ENCODE results near the gene HEYL. TPM values are rescaled to one million over a fixed set of nuclear protein-coding genes. Genes with fewer than 3 reads are reported as not detected.
A peak's percentile ranks its signal among the peaks of the same experiment; 100 is the strongest.

The HEYL gene
- total and polyA plus RNA-seq, 9 of the 15 experiments (the other 6 are each of a cell fraction or from before 2014, with no cell fraction given): 0.13 to 0.89 (median 0.25) TPM

GRCh38 chr1:39615086-39615673, 24.3 kb downstream of the HEYL start (continued):
- TF ChIP-seq ZNF316 (IDR thresholded peaks at IDR 0.05) (peak; percentile 99), EP300 (IDR thresholded peaks at IDR 0.05; ENCODE audit: low read length) (peak; percentile 52), U2AF1 (optimal IDR thresholded peaks at IDR 0.05; ENCODE audit: low read depth, low read length) (no peak), BCL6 (CRISPR knock-in tag; IDR thresholded peaks at IDR 0.05) (no peak), SAFB2 (IDR thresholded peaks at IDR 0.05; ENCODE audit: borderline replicate concordance, low read depth, low read length, severe bottlenecking) (no peak), GABPB1 (CRISPR knock-in tag; IDR thresholded peaks at IDR 0.05) (no peak), POLR2G (IDR thresholded peaks at IDR 0.05; ENCODE audit: low read depth, low read length) (no peak), TFAP4 (CRISPR knock-in tag; IDR thresholded peaks at IDR 0.05; ENCODE audit: borderline replicate concordance) (no peak), SMARCE1 (IDR thresholded peaks at IDR 0.05) (peak; percentile 48; the same call in 1 of the 2 replicates), TAL1 (IDR thresholded peaks at IDR 0.05) (no peak), ZNF134 (CRISPR knock-in tag; conservative IDR thresholded peaks at IDR 0.05) (no peak), SMARCA4 (IDR thresholded peaks at IDR 0.05) (peak; percentile 62; the same call in 1 of the 2 replicates), SRSF1 (IDR thresholded peaks at IDR 0.05; ENCODE audit: low read depth, low read length) (no peak), HDGF (IDR thresholded peaks at IDR 0.05) (0 out of 2 replicates have a peak, but pooled peaks have one; percentile 4), KDM5B (IDR thresholded peaks at IDR 0.05; ENCODE audit: insufficient replicate concordance, low read depth, low read length) (no peak)
- TF ChIP-seq, protein P1, sequence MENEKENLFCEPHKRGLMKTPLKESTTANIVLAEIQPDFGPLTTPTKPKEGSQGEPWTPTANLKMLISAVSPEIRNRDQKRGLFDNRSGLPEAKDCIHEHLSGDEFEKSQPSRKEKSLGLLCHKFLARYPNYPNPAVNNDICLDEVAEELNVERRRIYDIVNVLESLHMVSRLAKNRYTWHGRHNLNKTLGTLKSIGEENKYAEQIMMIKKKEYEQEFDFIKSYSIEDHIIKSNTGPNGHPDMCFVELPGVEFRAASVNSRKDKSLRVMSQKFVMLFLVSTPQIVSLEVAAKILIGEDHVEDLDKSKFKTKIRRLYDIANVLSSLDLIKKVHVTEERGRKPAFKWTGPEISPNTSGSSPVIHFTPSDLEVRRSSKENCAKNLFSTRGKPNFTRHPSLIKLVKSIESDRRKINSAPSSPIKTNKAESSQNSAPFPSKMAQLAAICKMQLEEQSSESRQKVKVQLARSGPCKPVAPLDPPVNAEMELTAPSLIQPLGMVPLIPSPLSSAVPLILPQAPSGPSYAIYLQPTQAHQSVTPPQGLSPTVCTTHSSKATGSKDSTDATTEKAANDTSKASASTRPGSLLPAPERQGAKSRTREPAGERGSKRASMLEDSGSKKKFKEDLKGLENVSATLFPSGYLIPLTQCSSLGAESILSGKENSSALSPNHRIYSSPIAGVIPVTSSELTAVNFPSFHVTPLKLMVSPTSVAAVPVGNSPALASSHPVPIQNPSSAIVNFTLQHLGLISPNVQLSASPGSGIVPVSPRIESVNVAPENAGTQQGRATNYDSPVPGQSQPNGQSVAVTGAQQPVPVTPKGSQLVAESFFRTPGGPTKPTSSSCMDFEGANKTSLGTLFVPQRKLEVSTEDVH (IDR thresholded peaks at IDR 0.05; ENCODE audit: low read depth, partially characterized antibody): no peak
- TF ChIP-seq, protein P2, sequence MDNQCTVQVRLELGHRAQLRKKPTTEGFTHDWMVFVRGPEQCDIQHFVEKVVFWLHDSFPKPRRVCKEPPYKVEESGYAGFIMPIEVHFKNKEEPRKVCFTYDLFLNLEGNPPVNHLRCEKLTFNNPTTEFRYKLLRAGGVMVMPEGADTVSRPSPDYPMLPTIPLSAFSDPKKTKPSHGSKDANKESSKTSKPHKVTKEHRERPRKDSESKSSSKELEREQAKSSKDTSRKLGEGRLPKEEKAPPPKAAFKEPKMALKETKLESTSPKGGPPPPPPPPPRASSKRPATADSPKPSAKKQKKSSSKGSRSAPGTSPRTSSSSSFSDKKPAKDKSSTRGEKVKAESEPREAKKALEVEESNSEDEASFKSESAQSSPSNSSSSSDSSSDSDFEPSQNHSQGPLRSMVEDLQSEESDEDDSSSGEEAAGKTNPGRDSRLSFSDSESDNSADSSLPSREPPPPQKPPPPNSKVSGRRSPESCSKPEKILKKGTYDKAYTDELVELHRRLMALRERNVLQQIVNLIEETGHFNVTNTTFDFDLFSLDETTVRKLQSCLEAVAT (IDR thresholded peaks at IDR 0.05): no peak
- TF ChIP-seq, protein P3, sequence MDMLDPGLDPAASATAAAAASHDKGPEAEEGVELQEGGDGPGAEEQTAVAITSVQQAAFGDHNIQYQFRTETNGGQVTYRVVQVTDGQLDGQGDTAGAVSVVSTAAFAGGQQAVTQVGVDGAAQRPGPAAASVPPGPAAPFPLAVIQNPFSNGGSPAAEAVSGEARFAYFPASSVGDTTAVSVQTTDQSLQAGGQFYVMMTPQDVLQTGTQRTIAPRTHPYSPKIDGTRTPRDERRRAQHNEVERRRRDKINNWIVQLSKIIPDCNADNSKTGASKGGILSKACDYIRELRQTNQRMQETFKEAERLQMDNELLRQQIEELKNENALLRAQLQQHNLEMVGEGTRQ (CRISPR knock-in tag; IDR thresholded peaks at IDR 0.05): no peak
- TF ChIP-seq, protein P4, sequence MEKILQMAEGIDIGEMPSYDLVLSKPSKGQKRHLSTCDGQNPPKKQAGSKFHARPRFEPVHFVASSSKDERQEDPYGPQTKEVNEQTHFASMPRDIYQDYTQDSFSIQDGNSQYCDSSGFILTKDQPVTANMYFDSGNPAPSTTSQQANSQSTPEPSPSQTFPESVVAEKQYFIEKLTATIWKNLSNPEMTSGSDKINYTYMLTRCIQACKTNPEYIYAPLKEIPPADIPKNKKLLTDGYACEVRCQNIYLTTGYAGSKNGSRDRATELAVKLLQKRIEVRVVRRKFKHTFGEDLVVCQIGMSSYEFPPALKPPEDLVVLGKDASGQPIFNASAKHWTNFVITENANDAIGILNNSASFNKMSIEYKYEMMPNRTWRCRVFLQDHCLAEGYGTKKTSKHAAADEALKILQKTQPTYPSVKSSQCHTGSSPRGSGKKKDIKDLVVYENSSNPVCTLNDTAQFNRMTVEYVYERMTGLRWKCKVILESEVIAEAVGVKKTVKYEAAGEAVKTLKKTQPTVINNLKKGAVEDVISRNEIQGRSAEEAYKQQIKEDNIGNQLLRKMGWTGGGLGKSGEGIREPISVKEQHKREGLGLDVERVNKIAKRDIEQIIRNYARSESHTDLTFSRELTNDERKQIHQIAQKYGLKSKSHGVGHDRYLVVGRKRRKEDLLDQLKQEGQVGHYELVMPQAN (IDR thresholded peaks at IDR 0.05; ENCODE audit: borderline replicate concordance): no peak
- TF ChIP-seq, protein P5, sequence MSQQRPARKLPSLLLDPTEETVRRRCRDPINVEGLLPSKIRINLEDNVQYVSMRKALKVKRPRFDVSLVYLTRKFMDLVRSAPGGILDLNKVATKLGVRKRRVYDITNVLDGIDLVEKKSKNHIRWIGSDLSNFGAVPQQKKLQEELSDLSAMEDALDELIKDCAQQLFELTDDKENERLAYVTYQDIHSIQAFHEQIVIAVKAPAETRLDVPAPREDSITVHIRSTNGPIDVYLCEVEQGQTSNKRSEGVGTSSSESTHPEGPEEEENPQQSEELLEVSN (IDR thresholded peaks at IDR 0.05; ENCODE audit: borderline replicate concordance in 1 of 2, extremely low read depth in 1 of 2, insufficient read depth in 1 of 2, insufficient read length in 1 of 2, low read depth in 1 of 2, low read length in 1 of 2, poor library complexity in 1 of 2, severe bottlenecking in 1 of 2): no peak

Measured in K562 (cell line).